AG04450 (cell line): ENCODE data around the gene STAT4. TPM values are rescaled to one million over a fixed set of nuclear protein-coding genes. Genes with fewer than 3 reads are reported as not detected.

Source experiments
- CTCF ChIA-PET: fragments of 300-600, 350-600 bp; formaldehyde crosslinking; extraction: SDS; loops from one replicate; lab custom pipeline; 2022; ENCODE audit warnings: antibody characterized with exemption, inconsistent platforms; lab: Charles Lee
- POLR2A ChIA-PET: fragments of 350-600 bp; formaldehyde crosslinking; extraction: SDS; loops from one replicate; lab custom pipeline; 2021; ENCODE audit warnings: antibody characterized with exemption, inconsistent platforms; lab: Yijun Ruan, JAX
- DNase-seq: peaks from one replicate; pipeline ENCODE4 v3.0.0-alpha.2; 2011; ENCODE audit warnings: low read depth, low spot score
- H3K27ac ChIP-seq: one replicate; pipeline ENCODE4 v1.5.1; 2012; ENCODE audit warnings: low read depth, low read length, control low read depth
- H3K27me3 ChIP-seq: one replicate; pipeline ENCODE4 v1.6.0; 2012; ENCODE audit warnings: low read length; ENCODE audit not compliant: control insufficient read depth, insufficient read depth
- H3K4me3 ChIP-seq: 2 replicates; pipeline ENCODE4 v1.5.1; 2011; ENCODE audit warnings: mild to moderate bottlenecking, low read depth, low read length, control low read depth
- H3K9me3 ChIP-seq: 2 replicates; pipeline ENCODE4 v1.5.1; 2012; ENCODE audit warnings: low read length; ENCODE audit not compliant: control insufficient read depth, insufficient read depth
- CTCF ChIP-seq: IDR thresholded peaks from 2 replicates; pipeline ENCODE4 v1.5.1; 2011; ENCODE audit warnings: low read depth, low read length, control low read depth, inconsistent platforms
- polyA plus RNA-seq: library from polyadenylated mRNA; depleted of rRNA; stranded (reverse); fragments of >200 nt; gene quantifications from 2 replicates; pipeline ENCODE4 v1.2.3, GENCODE V29; 2011

The STAT4 gene
- polyA plus RNA-seq, 1 experiment = 1.3 TPM

GRCh38 chr2:191150230-191150599 lies 579 bp downstream of the STAT4 start:
- H3K4me3 ChIP-seq = peak overlapping the region; percentile 58
- ChIA-PET POLR2A (no interaction called here), CTCF (interaction anchor here (0.6 to 4.6 kb wide), 4 partner anchors 64 to 372 kb away, joined by 4 to 30 read pairs (median 4); no protein-coding TSS in a partner anchor)
- no peak for TF ChIP-seq CTCF
- no peak for DNase-seq
- no peaks in the 10 kb centered on the region for H3K9me3 ChIP-seq
- H3K27ac ChIP-seq = no peak overlapping the region
- H3K27me3 ChIP-seq = no peaks in the 10 kb centered on the region

GRCh38 chr2:191149391-191149790 lies 1.4 kb downstream of the STAT4 start:
- Histone ChIP-seq H3K9me3 (no peaks in the 10 kb centered on the region), H3K27ac (no peak overlapping the region), H3K27me3 (no peaks in the 10 kb centered on the region), H3K4me3 (no peak overlapping the region)
- POLR2A ChIA-PET = no interaction called here
- CTCF ChIA-PET = interaction anchor here (0.5 to 4.6 kb wide), 4 partner anchors 95 to 372 kb away, joined by 4 to 30 read pairs (median 4); no protein-coding TSS in a partner anchor
- TF ChIP-seq CTCF = no peak
- no peak for DNase-seq

- DNase-seq = no peak
- POLR2A ChIA-PET = no interaction called here
- Histone ChIP-seq H3K9me3 (no peaks in the 10 kb centered on the region), H3K27ac (no peak overlapping the region), H3K27me3 (no peaks in the 10 kb centered on the region), H3K4me3 (no peak overlapping the region)
- CTCF ChIA-PET = interaction anchor here (0.5 to 4.6 kb wide), 4 partner anchors 97 to 352 kb away, joined by 3 to 30 read pairs (median 4); no protein-coding TSS in a partner anchor
- TF ChIP-seq CTCF = no peak
These were observed 2.0 kb downstream of the STAT4 start for GRCh38 chr2:191148791-191149190.

GRCh38 chr2:191148281-191148680 lies 2.5 kb downstream of the STAT4 start:
- ChIA-PET CTCF (interaction anchor here (0.8 to 4.6 kb wide), 3 partner anchors 96 to 353 kb away, joined by 3 to 30 read pairs (median 5); no protein-coding TSS in a partner anchor), POLR2A (no interaction called here)
- no peaks in the 10 kb centered on the region for H3K9me3 ChIP-seq
- H3K27ac ChIP-seq = no peak overlapping the region
- no peak for DNase-seq
- TF ChIP-seq CTCF = no peak
- no peak overlapping the region for H3K4me3 ChIP-seq
- H3K27me3 ChIP-seq = no peaks in the 10 kb centered on the region

GRCh38 chr2:191145769-191146471 lies 4.9 kb downstream of the STAT4 start:
- Histone ChIP-seq H3K27ac (no peak overlapping the region), H3K9me3 (no peaks in the 10 kb centered on the region), H3K4me3 (no peak overlapping the region), H3K27me3 (no peaks in the 10 kb centered on the region)
- no peak for DNase-seq
- POLR2A ChIA-PET = no interaction called here
- TF ChIP-seq CTCF = no peak
- CTCF ChIA-PET = interaction anchor here (0.9 to 3.0 kb wide), 3 partner anchors 9 to 393 kb away, joined by 3 to 21 read pairs (median 3); no protein-coding TSS in a partner anchor
